Measurements from ENCODE around the gene IZUMO4. TPM values are rescaled to one million over a fixed set of nuclear protein-coding genes. Genes with fewer than 3 reads are reported as not detected.

The IZUMO4 gene
- total RNA-seq, 4 donors from 2014 or later = 3.0 to 11.4 (median 3.2) TPM; not detected in 1

- Histone ChIP-seq H3K4me3 (no peak overlapping the region), H3K27ac (no peak overlapping the region), H3K36me3 (peaks cover 31 to 96% (median 39%) of the 10 kb centered on the region in 3 donors), H3K4me1 (peaks cover 16 to 56% (median 24%) of the 10 kb centered on the region in 3 donors), H3K9me3 (no peaks in the 10 kb centered on the region), H3K27me3 (no peaks in the 10 kb centered on the region)
- WGBS, 2 donors = 80 to 82% methylated on average over 12 to 18 of the region's 32 CpGs
- intact Hi-C loops (cut with DNase I) = loop anchor here (10.0 kb wide), 1 partner anchor 164 kb away; no protein-coding TSS in a partner anchor
- DNase-seq = no peak
- TF ChIP-seq POLR2A (IDR thresholded peaks at IDR 0.05) (no peak), CTCF (IDR thresholded peaks at IDR 0.05) (no peak)
Measured at GRCh38 chr19:2079076-2079864, 17.4 kb upstream of the IZUMO4 start.

- H3K4me1 ChIP-seq = peaks cover 16 to 57% (median 24%) of the 10 kb centered on the region in 3 donors
- TF ChIP-seq POLR2A (IDR thresholded peaks at IDR 0.05) (no peak), CTCF (IDR thresholded peaks at IDR 0.05) (no peak)
- peak overlapping the region in 2 of 4 donors; percentile 35 to 99 for H3K27ac ChIP-seq
- H3K36me3 ChIP-seq = peaks cover 31 to 96% (median 35%) of the 10 kb centered on the region in 3 donors
- H3K9me3 ChIP-seq = no peaks in the 10 kb centered on the region
- intact Hi-C loops (cut with DNase I) = loop anchor here (10.0 kb wide), 1 partner anchor 165 kb away; no protein-coding TSS in a partner anchor
- no peak for DNase-seq
- no peak overlapping the region for H3K4me3 ChIP-seq
- H3K27me3 ChIP-seq = no peaks in the 10 kb centered on the region
- WGBS, 2 donors = 53% methylated on average over 3 of the region's 23 CpGs; no CpG with 5 or more reads in 1 of the 2 donors
Measured at GRCh38 chr19:2079865-2080301, 16.8 kb upstream of the IZUMO4 start.

GRCh38 chr19:2080336-2080988 is 16.3 kb upstream of the IZUMO4 start:
- no peaks in the 10 kb centered on the region for H3K9me3 ChIP-seq
- intact Hi-C loops (cut with DNase I) = no loop called here
- H3K4me3 ChIP-seq = no peak overlapping the region
- H3K36me3 ChIP-seq = peaks cover 29 to 93% (median 31%) of the 10 kb centered on the region in 3 donors
- H3K27me3 ChIP-seq = no peaks in the 10 kb centered on the region
- H3K27ac ChIP-seq = peak overlapping the region; percentile 19 to 99 (median 35)
- WGBS, 2 donors = 43 to 46% methylated on average over 10 to 19 of the region's 23 CpGs
- peaks cover 17 to 63% (median 26%) of the 10 kb centered on the region in 3 donors for H3K4me1 ChIP-seq
- no peak for TF ChIP-seq POLR2A (IDR thresholded peaks at IDR 0.05)
- no peak for TF ChIP-seq CTCF (IDR thresholded peaks at IDR 0.05)
- DNase-seq = no peak

- Histone ChIP-seq H3K4me1 (peaks cover 30 to 80% (median 42%) of the 10 kb centered on the region in 3 donors), H3K27ac (peak overlapping the region; percentile 21 to 99 (median 69)), H3K27me3 (no peaks in the 10 kb centered on the region), H3K4me3 (peak overlapping the region in 3 of 4 donors; percentile 24 to 55 (median 34)), H3K9me3 (no peaks in the 10 kb centered on the region), H3K36me3 (peaks cover 18 to 76% (median 21%) of the 10 kb centered on the region in 3 donors)
- intact Hi-C loops (cut with DNase I) = no loop called here
- 64 to 75% methylated on average over 12 to 16 of the region's 30 CpGs for WGBS, 2 donors
- no peak for DNase-seq
- TF ChIP-seq CTCF (IDR thresholded peaks at IDR 0.05) (no peak), POLR2A (IDR thresholded peaks at IDR 0.05) (peak in 1 of 4 donors; percentile 5)
Measured at GRCh38 chr19:2081873-2082810, 14.6 kb upstream of the IZUMO4 start.

All from esophagus squamous epithelium (tissue), 5 donors.